Cardiac muscle cell (in vitro differentiated cells and primary cell): Measurements from ENCODE around the gene NEK7. TPM values are rescaled to one million over a fixed set of nuclear protein-coding genes. Genes with fewer than 3 reads are reported as not detected.

Experiments
- DNase-seq, 2 donors: peaks; one replicate each; pipeline versions ENCODE4 v3.0.0 to v3.0.0-alpha.2; 2010 to 2017; ENCODE audit warnings: low read depth in 1 of 2, low spot score in 1 of 2
- H3K27ac ChIP-seq: fragments of 200-600 bp; sonication (generic); 2 replicates; pipeline ENCODE4 v1.5.1; 2016
- H3K27me3 ChIP-seq: fragments of 200-600 bp; sonication (generic); 2 replicates; pipeline ENCODE4 v1.6.0; 2016; ENCODE audit warnings: control low read depth
- H3K36me3 ChIP-seq: fragments of 200-600 bp; sonication (generic); 2 replicates; pipeline ENCODE4 v1.5.1; 2016; ENCODE audit warnings: control low read depth
- H3K4me1 ChIP-seq: fragments of 200-600 bp; sonication (generic); 2 replicates; pipeline ENCODE4 v1.8.1; 2017; ENCODE audit warnings: low read depth, mild to moderate bottlenecking, mixed run types
- H3K4me3 ChIP-seq: fragments of 200-600 bp; sonication (generic); 2 replicates; pipeline ENCODE4 v1.5.1; 2016; ENCODE audit warnings: mild to moderate bottlenecking
- H3K9me3 ChIP-seq: fragments of 200-600 bp; sonication (generic); 2 replicates; pipeline ENCODE4 v1.5.1; 2017; ENCODE audit warnings: low read depth, mild to moderate bottlenecking, control low read depth
- polyA plus RNA-seq: library from polyadenylated mRNA; unstranded; fragments of >200 nt; fragmentation: Nextera tagmentation; extraction: Ambion mirVana; gene quantifications from 2 replicates; pipeline ENCODE4 v1.2.1, GENCODE V29; 2016
- total RNA-seq: library from RNA; depleted of rRNA; stranded (reverse); fragments of >200 nt; gene quantifications from 2 replicates; pipeline ENCODE4 v1.2.3, GENCODE V29; 2016
- TF ChIP-seq, protein P1 (sequence below): IDR thresholded peaks from 2 replicates; pipeline ENCODE4 v1.5.1; 2012; ENCODE audit warnings: low read depth, mild to moderate bottlenecking, low read length

The NEK7 gene
- total and polyA plus RNA-seq, 2 experiments from 2014 or later: 46.1 to 63.1 TPM

- DNase-seq: no peak
- peak overlapping the region; percentile 95 for H3K27ac ChIP-seq
- H3K27me3 ChIP-seq: no peaks in the 10 kb centered on the region
- no peaks in the 10 kb centered on the region for H3K9me3 ChIP-seq
- no peak overlapping the region for H3K4me3 ChIP-seq
- TF ChIP-seq, protein P1, sequence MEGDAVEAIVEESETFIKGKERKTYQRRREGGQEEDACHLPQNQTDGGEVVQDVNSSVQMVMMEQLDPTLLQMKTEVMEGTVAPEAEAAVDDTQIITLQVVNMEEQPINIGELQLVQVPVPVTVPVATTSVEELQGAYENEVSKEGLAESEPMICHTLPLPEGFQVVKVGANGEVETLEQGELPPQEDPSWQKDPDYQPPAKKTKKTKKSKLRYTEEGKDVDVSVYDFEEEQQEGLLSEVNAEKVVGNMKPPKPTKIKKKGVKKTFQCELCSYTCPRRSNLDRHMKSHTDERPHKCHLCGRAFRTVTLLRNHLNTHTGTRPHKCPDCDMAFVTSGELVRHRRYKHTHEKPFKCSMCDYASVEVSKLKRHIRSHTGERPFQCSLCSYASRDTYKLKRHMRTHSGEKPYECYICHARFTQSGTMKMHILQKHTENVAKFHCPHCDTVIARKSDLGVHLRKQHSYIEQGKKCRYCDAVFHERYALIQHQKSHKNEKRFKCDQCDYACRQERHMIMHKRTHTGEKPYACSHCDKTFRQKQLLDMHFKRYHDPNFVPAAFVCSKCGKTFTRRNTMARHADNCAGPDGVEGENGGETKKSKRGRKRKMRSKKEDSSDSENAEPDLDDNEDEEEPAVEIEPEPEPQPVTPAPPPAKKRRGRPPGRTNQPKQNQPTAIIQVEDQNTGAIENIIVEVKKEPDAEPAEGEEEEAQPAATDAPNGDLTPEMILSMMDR: no peak
- no peaks in the 10 kb centered on the region for H3K36me3 ChIP-seq
- H3K4me1 ChIP-seq: peaks cover 38% of the 10 kb centered on the region
Observed at GRCh38 chr1:198267056-198267455, 110.3 kb downstream of the NEK7 start.

DNA sequence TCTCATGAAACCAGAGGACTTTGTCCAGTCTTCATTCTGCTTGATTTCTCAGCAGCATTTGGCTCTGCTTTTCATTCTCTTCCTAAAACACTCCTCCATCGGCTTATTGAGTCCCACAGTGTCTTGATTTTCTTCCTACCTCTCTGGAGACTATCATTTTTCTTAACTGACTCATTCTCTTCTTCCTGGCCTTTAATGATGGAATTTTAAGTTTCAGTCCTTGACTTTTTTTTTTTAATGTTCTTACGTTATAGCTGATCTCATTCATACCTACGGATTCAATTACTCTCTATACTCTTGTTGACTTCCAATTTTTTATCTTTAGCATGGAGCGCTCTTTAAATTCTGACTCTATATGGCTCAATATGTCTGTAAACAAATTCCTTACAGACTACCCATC, 111.1 kb downstream of the NEK7 start:
- Histone ChIP-seq H3K36me3 (no peaks in the 10 kb centered on the region), H3K27me3 (no peaks in the 10 kb centered on the region), H3K27ac (no peak overlapping the region), H3K9me3 (no peaks in the 10 kb centered on the region), H3K4me1 (peaks cover 46% of the 10 kb centered on the region), H3K4me3 (no peak overlapping the region)
- TF ChIP-seq, protein P1: no peak
- DNase-seq: peak in 1 of 2 donors; percentile 79

DNA sequence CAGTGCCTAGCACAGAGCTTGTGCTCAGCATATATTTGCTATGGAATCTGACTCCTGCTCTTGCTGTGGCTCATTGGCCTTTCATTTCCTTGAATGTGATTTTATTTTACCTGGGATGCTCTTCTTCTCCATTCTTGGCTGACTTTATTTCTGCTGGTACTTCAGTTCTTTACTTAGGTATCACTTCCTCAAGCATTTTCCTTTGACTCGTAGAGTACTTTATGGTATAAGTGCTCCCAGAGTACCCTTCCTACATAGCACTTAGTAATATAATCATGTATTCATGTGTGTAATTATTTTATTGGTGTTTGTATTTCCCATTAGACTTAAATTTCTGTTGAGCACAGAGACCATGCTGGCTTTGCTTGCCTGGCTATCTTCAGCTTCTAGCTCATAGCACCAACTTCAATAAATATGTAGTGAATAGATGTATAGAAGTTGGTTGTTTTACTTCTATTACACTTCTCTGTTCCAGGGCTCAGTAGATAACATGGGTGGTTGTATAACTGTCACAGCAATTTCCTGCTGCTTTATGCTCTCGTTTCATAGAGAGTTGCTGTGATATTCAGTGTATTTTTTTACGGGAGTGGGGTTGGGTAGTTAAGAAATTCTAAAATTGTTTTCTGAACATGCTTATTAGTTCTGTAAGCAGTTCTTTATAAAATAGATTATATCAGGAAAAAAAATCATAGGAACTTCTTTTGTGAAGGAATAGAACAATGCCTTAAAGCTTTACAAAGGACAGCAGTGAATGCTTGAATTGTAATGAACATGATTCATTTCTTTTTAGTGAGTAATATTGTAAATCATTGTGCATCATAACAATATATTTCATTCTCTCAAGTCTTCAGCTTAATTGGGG, 112.2 kb downstream of the NEK7 start:
- no peak overlapping the region for H3K4me3 ChIP-seq

DNA sequence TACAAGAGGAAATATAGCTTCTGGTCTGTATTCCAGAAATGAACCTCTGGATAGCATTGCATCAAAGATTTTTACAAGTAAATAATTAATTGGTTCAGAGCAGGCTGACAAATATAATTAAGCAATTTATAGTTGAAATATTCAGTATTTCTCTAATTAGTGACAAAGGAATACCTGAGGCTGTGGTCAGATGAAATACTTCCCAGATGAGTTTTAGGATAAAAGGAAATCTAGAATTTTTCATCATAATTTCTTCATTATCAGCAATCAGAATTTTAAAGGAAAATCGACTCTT, 112.8 kb downstream of the NEK7 start:
- H3K27me3 ChIP-seq: no peaks in the 10 kb centered on the region
- peak overlapping the region; percentile 28 for H3K27ac ChIP-seq
- H3K9me3 ChIP-seq: no peaks in the 10 kb centered on the region
- H3K36me3 ChIP-seq: no peaks in the 10 kb centered on the region
- no peak overlapping the region for H3K4me3 ChIP-seq
- TF ChIP-seq, protein P1: no peak
- DNase-seq: no peak
- peaks cover 44% of the 10 kb centered on the region for H3K4me1 ChIP-seq

More for the DNA sequence above, 112.2 kb downstream of the NEK7 start:
- Histone ChIP-seq H3K4me1 (peaks cover 46% of the 10 kb centered on the region), H3K9me3 (no peaks in the 10 kb centered on the region), H3K27ac (peak overlapping the region; percentile 28), H3K36me3 (no peaks in the 10 kb centered on the region), H3K27me3 (no peaks in the 10 kb centered on the region)
- peak in 1 of 2 donors; percentile 21 for DNase-seq
- TF ChIP-seq, protein P1: no peak

DNA sequence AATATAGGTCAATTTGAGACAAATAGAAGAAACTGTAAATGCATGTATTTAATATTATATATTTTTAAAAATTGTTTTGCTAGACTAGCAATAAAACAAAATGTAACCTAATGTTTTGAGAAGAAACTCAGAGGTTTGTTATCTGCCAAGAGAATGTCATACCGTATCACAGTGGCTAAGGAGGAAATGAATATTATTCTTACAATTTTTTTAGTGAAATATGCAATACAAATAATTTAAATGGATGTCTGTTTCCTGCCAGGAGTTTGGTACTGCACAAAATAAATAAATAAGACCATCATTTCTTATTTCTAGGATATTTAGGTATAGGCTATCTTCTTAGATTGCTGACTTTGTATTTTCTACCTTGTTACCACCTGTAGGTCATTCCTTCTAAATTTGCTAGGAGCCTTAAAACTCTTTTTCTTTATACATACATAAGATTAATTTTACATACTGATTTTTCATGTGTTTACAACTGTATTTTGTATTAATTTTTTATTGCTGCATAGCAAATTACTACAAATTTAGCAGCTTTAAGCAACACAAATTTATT, 113.6 kb downstream of the NEK7 start:
- H3K27ac ChIP-seq: no peak overlapping the region

More for the DNA sequence above, 113.6 kb downstream of the NEK7 start:
- Histone ChIP-seq H3K27me3 (no peaks in the 10 kb centered on the region), H3K36me3 (no peaks in the 10 kb centered on the region), H3K4me3 (no peak overlapping the region), H3K4me1 (peaks cover 41% of the 10 kb centered on the region), H3K9me3 (no peaks in the 10 kb centered on the region)
- TF ChIP-seq, protein P1: no peak
- DNase-seq: no peak
